MCF 10A (cell line): ENCODE measurements around the gene CENPW. TPM values are rescaled to one million over a fixed set of nuclear protein-coding genes. Genes with fewer than 3 reads are reported as not detected.

Experiments used
- BruUV-seq: library from RNA; stranded (reverse); fragments of 400-500 nt; replicated peaks from 2 replicates; lab custom pipeline; 2021; lab: Mats Ljungman, UMichigan
- CTCF ChIA-PET: fragments of 300-600 bp; sonication (Branson Sonifier 250); formaldehyde crosslinking; extraction: SDS; loops from one replicate; lab custom pipeline; 2021; ENCODE audit warnings: antibody characterized with exemption, inconsistent platforms; lab: Yijun Ruan, JAX
- POLR2A ChIA-PET: fragments of 300-600, 350-650 bp; sonication (Branson Sonifier 250); formaldehyde crosslinking; extraction: SDS; loops from one replicate; lab custom pipeline; 2020; ENCODE audit warnings: antibody characterized with exemption, inconsistent platforms; lab: Yijun Ruan, JAX
- DNase-seq: peaks from one replicate; pipeline ENCODE4 v3.0.0-alpha.2; 2018; ENCODE audit not compliant: unreplicated experiment
- H3K27ac Mint-ChIP-seq: one replicate; pipeline ENCODE4 v1.8.0; 2022; ENCODE audit warnings: mild to moderate bottlenecking, low read depth, mixed read lengths; ENCODE audit not compliant: unreplicated experiment
- H3K27me3 Mint-ChIP-seq: one replicate; pipeline ENCODE4 v1.8.0; 2022; ENCODE audit warnings: mixed read lengths; ENCODE audit not compliant: insufficient read depth, unreplicated experiment
- H3K36me3 Mint-ChIP-seq: one replicate; pipeline ENCODE4 v1.8.0; 2022; ENCODE audit warnings: mild to moderate bottlenecking, moderate library complexity, mixed read lengths; ENCODE audit not compliant: insufficient read depth, unreplicated experiment
- H3K4me1 Mint-ChIP-seq: one replicate; pipeline ENCODE4 v1.8.0; 2022; ENCODE audit warnings: mixed read lengths; ENCODE audit not compliant: insufficient read depth, unreplicated experiment
- H3K4me3 Mint-ChIP-seq: one replicate; pipeline ENCODE4 v1.8.0; 2022; ENCODE audit warnings: mild to moderate bottlenecking, moderate library complexity, mixed read lengths; ENCODE audit not compliant: unreplicated experiment
- H3K9me3 Mint-ChIP-seq: one replicate; pipeline ENCODE4 v1.8.0; 2022; ENCODE audit warnings: mixed read lengths; ENCODE audit not compliant: unreplicated experiment
- intact Hi-C: fragments of 100-400 bp; cut with micrococcal nuclease; formaldehyde crosslinking; loops from 2 replicates; pipeline ENCODE4 v1.14.1; 2022
- total RNA-seq: library from RNA; stranded (reverse); gene quantifications from 2 replicates; pipeline ENCODE4 v1.2.3, GENCODE V29; 2022
- TF ChIP-seq, protein P1 (sequence below): fragments of 200-600 bp; IDR thresholded peaks from one replicate; pipeline ENCODE4 v1.8.0; 2022; ENCODE audit warnings: antibody characterized with exemption, mild to moderate bottlenecking; ENCODE audit not compliant: unreplicated experiment

The CENPW gene
- total RNA-seq, 1 experiment from 2014 or later, result 31.1 TPM

DNA sequence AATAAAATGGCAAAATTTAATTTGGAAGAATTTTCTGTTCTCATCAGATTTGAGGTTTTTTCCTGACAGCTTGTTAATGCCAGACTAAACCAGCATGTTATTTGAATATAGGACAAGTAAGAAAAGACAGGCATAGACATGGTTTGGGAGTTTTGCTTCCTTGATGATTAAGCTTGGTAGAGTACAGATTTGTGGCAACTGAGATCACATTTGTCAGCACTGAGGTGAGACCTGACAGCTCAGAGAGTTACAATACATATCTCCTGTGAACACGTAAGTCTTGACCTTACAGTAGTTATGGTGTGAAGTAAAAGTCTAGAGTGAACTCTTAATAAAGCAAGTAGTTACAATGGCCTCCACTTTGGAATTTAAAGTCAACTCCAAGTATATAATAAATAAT lies 34.5 kb downstream of the CENPW start:
- Mint-ChIP-seq H3K36me3 (no peaks in the 10 kb centered on the region), H3K27me3 (no peaks in the 10 kb centered on the region), H3K27ac (no peak overlapping the region), H3K9me3 (no peaks in the 10 kb centered on the region), H3K4me3 (no peak overlapping the region), H3K4me1 (no peaks in the 10 kb centered on the region)
- ChIA-PET POLR2A (no interaction called here), CTCF (interaction anchor here (1.2 kb wide), 1 partner anchor 12 kb away, joined by 3 read pairs; no protein-coding TSS in a partner anchor)
- DNase-seq, result no peak
- TF ChIP-seq, protein P1, sequence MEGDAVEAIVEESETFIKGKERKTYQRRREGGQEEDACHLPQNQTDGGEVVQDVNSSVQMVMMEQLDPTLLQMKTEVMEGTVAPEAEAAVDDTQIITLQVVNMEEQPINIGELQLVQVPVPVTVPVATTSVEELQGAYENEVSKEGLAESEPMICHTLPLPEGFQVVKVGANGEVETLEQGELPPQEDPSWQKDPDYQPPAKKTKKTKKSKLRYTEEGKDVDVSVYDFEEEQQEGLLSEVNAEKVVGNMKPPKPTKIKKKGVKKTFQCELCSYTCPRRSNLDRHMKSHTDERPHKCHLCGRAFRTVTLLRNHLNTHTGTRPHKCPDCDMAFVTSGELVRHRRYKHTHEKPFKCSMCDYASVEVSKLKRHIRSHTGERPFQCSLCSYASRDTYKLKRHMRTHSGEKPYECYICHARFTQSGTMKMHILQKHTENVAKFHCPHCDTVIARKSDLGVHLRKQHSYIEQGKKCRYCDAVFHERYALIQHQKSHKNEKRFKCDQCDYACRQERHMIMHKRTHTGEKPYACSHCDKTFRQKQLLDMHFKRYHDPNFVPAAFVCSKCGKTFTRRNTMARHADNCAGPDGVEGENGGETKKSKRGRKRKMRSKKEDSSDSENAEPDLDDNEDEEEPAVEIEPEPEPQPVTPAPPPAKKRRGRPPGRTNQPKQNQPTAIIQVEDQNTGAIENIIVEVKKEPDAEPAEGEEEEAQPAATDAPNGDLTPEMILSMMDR, result no peak
- BruUV-seq, result no TSS peak
- intact Hi-C loops, result loop anchor here (10.0 kb wide), 1 partner anchor 530 kb away; no protein-coding TSS in a partner anchor

DNA sequence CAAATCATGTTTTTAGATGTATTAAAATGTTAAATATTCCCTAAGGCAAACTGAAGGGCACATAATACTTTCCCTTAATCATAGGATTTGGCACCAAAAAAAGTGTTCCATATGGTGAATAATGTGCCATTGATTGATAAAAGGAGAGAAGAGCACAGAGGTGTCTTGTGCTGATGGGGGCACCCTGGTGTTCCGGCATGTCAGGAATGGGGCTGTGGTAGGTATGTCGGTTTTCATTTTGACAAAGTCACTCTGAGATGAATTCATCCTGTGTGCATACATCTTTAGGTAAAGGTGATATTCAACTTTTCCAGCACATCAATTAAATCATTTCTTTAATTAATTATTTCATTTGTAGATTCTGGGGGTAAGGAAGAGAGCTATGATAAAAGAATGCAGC lies 36.8 kb downstream of the CENPW start:
- ChIA-PET POLR2A (no interaction called here), CTCF (interaction anchor here (0.6 kb wide), 1 partner anchor 687 kb away, joined by 3 read pairs; no protein-coding TSS in a partner anchor)
- H3K27ac Mint-ChIP-seq, result no peak overlapping the region
- H3K36me3 Mint-ChIP-seq, result no peaks in the 10 kb centered on the region
- peaks cover 8% of the 10 kb centered on the region for H3K9me3 Mint-ChIP-seq
- no peak for DNase-seq
- intact Hi-C loops, result loop anchor here (10.0 kb wide), 1 partner anchor 528 kb away; no protein-coding TSS in a partner anchor
- no TSS peak for BruUV-seq
- H3K4me1 Mint-ChIP-seq, result no peaks in the 10 kb centered on the region
- TF ChIP-seq, protein P1, result no peak
- H3K27me3 Mint-ChIP-seq, result no peaks in the 10 kb centered on the region
- no peak overlapping the region for H3K4me3 Mint-ChIP-seq

DNA sequence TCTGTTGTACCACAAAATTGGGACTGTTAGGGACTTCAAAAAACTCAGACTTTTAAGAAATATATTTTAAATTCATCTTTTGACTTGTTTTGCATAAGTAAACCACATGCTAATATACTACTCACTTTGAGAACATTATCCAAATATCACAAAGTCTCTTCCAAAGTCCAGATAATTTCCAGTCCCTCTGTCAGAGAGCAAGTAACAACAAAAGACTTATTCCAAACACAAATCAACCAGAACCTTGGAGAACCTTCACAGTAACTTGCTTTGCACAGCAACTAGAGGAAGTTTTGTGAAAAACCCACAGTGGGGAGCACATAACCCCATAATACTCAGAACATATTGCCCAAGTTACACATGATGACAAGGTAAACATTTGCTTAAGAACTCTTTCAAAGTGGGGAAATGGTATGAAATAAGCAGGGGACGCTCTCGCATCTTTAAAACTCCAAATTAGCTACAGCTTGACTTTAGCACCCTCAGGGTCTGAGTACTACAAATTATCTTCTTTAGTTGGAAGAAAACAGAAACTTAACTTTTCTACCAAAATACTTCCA lies 37.8 kb downstream of the CENPW start:
- no peaks in the 10 kb centered on the region for H3K27me3 Mint-ChIP-seq
- no peaks in the 10 kb centered on the region for H3K36me3 Mint-ChIP-seq
- no peak for DNase-seq
- no peaks in the 10 kb centered on the region for H3K4me1 Mint-ChIP-seq
- H3K9me3 Mint-ChIP-seq, result peaks cover 14% of the 10 kb centered on the region
- POLR2A ChIA-PET, result no interaction called here
- CTCF ChIA-PET, result no interaction called here
- intact Hi-C loops, result loop anchor here (10.0 kb wide), 1 partner anchor 527 kb away; no protein-coding TSS in a partner anchor
- TF ChIP-seq, protein P1, result no peak
- no peak overlapping the region for H3K4me3 Mint-ChIP-seq
- H3K27ac Mint-ChIP-seq, result no peak overlapping the region
- no TSS peak for BruUV-seq

DNA sequence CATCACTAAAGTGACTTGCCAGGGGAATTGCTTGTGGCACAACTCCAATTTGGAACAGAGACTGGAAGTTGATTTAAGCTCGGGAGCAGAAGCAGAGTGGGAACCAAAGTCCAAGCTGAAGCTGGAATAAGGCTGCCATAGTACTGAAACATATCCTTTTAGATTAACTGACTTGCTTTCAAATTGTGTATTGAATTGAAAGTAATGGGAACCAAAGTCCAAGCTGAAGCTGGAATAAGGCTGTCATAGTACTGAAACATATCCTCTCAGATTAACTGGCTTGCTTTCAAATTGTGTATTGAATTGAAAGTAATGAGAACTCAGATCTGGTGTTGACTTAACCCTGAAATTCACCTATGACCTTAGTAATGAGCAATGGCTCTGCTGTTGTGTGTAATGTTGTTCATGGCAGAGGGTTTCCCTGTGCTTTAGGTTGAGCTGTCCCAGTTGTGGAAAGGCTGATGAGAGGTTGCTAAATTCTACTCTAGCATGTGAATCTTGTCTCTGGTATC lies 40.2 kb downstream of the CENPW start:
- ChIA-PET CTCF (no interaction called here), POLR2A (no interaction called here)
- H3K27me3 Mint-ChIP-seq, result no peaks in the 10 kb centered on the region
- no peaks in the 10 kb centered on the region for H3K36me3 Mint-ChIP-seq
- DNase-seq, result no peak
- H3K9me3 Mint-ChIP-seq, result peaks cover 26% of the 10 kb centered on the region
- H3K27ac Mint-ChIP-seq, result no peak overlapping the region
- TF ChIP-seq, protein P1, result no peak
- H3K4me1 Mint-ChIP-seq, result no peaks in the 10 kb centered on the region
- no peak overlapping the region for H3K4me3 Mint-ChIP-seq
- no TSS peak for BruUV-seq
- intact Hi-C loops, result no loop called here
